RPMI8226 (cell line): ENCODE measurements around the gene HTR1D.

Experiments used
- DNase-seq: peaks from one replicate; pipeline ENCODE4 v3.0.0-alpha.2; 2015

The HTR1D gene

DNA sequence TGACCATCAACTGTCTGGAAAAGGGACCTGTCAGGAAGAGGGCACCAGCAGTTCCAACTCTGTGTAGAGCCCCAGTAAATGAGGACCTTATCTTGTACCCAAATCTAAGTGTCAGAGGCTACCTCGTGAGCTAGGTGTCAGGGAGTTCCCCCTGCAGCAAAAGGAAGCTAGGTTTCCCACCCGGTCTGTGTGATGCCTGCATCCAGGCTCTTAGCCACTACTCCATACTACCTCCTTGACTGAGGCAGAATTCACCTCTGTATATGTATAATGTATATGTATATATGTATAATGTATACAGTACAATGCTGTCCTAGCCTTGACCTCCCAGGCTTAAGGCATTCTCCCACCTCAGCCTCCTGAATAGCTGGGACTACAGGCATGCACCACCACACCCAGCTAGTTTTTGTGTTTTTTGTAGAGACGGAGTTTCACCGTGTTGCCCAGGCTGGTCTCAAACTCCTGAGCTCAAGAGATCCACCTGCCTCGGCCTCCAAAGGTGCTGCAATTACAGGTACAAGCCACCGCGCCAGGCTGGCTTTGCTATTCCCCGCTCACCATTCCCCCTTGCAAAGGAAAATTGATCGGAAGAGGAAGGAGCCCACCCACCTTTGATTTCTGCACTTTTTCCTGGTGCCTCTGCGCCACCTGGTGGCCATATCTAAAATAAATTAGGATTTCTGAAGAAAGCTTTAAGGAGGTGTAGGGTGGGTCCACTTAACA is 32.9 kb downstream of the HTR1D start:
- peak; percentile 58 for DNase-seq

- no peak for DNase-seq
Observed at GRCh38 chr1:23179862-23180261, 37.4 kb downstream of the HTR1D start.

GRCh38 chr1:23178950-23179349 is 38.4 kb downstream of the HTR1D start:
- peak; percentile 39 for DNase-seq

GRCh38 chr1:23178414-23178813 is 38.9 kb downstream of the HTR1D start:
- no peak for DNase-seq

DNA sequence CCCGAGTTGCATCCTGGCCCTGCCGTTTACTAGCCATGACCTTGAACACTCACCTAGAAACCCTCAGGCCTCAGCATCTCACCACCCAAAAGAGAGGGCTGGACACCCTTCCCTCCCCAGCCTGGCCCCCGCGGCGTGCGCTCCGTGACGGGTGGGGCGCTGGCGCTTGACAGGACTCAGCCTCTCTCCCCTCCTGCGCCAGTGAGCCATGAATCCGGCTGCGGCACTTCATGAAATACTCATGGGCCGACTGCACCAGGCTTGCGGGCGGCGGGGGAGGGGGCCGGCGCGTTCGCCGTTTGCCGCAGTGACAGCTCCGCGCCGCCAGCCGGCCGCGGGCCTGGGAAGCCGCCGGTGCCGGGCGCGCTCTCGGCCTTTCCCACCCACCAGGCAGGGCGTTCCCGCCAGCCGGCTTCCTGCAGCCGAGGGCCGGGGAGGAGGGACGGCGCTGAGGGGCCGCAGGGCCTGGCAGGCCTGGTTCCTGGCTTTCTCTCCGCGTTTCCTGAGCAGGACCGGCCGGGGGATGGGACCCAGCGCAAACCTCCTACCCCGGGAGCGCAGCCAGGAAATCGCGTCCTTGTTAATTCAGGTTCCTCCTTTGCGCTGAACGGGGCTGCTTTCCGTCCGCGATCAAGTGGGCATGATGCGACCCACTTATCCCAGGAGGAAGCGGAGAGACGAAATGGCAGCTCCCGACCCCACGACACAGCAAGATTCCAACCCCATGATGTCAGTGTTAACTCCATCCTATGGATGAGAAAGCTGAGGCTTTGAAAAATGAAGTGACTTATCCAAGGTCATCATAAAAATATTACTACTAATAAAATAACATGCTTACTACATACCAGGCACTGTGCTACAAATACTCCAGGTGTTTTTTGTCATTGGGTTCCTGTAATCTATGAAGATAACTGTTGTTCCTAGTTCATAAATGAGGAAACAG is 39.6 kb downstream of the HTR1D start:
- DNase-seq = peak; percentile 54

DNA sequence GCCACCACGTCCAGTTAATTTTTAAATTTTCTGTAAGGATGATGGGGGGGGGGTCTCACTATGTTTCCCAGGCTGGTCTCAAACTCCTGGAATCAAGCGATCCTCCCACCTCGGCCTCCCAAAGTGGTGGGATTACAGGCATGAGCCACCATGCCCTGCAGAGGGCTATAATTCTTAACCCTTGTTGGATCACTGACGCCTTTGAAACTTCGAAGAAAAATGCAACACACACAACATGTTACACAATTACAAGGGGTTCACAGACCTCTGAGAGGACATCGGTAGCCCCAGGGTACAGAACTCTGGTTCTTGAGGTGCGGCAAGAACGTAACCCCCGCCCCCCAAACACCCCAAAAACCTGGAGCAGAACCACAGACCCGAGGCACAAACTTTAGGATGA is 40.3 kb downstream of the HTR1D start:
- no peak for DNase-seq

DNA sequence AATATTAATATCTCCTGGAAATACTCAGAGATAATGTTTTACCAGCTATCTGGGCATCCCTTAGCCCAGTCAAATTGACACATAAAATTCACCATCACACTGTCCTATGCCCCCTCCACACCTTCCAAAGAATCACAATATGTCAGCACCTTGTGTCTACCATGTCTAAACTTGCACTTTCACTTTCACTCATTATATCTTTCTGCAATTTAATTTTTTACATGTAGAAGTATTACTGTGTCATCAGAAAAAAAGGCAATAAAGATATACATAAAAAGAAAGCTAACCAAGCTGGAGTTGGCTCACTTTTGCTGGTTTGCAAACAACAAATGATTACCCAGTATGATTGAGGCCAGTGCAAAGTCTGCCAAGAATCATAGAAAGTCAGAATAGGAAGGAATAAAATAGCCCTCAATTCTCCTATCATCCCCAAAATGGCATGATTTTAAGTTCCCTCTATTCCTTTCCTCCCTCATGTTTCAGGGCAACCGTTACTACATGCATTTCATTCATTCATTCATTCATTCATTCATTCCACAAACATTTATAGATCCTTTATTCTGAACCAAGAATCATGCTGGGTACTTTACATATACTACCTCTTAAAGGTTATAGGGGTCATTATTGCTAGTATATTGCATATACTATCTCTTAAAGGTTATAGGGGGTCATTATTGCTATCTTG is 42.7 kb downstream of the HTR1D start:
- DNase-seq = no peak

GRCh38 chr1:23171181-23171755 is 46.0 kb downstream of the HTR1D start:
- no peak for DNase-seq

DNA sequence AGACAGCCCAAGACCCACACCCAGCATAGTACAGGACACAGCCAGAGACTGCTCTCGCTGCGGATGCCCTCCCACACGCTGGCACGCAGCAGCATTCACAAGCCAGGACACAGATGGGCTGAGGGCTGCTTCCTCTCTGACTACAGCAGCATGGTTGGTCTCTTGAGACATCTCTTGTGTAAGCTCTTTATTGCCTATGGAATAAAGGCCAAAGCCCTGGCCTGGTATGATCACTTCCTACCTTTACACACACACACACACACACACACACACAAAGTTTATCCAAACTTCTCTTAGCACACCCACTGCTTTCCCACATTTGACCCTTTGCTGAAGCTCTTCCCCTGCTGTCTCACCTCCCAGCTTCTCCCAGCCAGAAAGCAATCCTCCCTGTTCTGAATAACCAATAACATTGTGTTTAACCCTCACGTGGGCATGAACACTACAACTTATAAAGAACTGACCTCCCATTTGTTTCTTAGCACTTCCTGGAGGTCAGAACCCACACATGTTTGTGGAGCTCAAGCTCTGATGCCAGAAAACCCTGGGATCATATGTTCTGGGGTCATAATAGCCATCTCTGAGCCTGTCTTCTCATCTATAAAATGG is 47.5 kb downstream of the HTR1D start:
- DNase-seq = no peak

GRCh38 chr1:23169195-23169575 is 48.1 kb downstream of the HTR1D start:
- no peak for DNase-seq

DNA sequence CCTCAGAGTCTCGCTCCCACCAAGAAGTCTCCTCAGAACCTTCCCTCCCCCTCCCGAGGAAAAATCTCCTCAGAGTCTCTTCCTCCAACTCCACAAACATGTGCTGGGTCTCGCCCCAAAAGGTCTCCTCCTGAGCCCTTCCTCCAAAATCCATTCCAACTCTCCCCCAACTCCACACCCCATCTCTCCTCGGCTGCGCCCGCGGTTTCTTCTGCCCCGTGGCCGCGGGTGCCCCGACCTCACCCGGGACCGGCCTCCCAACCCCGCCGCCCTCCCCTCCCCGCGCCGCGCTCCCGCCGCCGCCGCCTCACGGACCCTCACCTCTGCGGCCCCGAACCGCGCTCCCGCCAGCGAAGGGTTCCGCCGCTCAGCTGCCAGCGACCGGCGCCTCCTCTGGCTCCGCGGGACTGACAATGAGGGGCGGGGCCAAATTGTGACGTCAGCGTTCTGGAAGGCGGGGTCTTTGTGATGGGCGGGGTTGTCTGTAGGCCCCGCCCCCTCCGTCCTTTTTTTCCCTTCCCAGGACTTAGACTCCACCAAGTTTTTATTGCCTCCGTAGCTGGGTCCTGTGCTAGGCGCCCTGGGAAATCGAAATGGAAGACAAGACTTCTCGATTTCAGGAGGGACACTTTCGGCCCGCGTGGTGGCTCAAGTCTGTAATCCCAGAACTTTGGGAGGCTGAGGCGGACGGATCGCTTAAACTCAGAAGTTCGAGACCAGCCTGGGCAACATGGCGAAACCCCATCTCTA is 48.7 kb downstream of the HTR1D start, which contains the start of gene LUZP1:
Gene LUZP1 (minus strand): TSS at position 412 of the 750 bp plus-strand sequence.
- DNase-seq = peak; percentile 86

DNA sequence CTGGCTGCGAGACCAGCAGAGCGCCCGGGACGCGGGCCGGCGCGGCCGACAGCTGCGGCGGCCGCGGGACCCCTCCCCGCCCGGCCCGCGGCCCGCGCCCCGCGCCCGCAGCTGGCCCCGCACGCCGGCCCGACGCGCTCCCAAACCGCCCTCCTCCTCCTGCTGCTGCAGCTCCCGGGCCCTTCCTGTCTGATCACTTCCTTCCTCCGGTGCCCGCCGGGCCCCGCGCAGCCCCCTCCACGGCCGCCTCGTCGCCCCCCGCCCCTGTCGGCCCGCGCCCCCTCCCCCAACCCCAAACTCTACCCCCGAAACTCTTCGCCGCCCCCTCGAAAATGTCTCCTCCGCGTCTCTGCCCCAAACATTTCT is 49.2 kb downstream of the HTR1D start:
- peak; percentile 50 for DNase-seq

DNA sequence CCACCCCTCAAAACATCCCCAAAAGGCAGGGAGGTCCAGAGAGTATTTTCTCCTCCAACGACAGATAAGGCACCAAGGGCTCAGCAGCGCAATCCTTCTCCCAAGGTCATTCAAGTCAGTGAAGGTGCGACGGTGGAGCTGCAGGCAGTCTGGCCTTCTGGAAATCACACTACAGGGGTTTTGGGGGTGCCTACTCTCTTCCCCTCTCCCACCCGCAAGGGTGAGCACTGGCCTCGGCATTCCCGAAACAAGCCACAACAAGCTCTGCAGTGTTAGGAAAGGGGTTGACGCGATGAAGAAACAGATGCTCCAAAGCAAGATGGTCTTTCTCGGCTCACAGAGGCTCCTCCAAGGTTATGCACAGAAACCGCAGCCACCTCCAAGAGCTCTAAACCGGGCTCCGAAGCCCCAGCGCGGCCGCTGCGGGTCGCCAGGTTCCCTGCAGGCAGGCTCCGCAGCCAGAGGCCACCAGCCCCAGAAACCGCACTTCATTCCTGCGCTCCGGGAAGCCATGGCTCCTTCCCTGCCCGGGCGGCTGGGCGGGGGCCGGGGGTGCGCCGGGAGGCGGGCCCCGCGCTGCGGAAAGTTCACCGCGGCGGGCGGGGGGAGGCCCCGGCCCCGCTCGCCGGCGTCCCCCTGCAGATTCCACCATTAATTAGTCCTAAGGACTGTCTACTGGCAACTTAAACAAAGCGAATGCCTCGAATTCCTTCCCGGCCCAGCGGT is 49.8 kb downstream of the HTR1D start:
- peak; percentile 61 for DNase-seq

DNA sequence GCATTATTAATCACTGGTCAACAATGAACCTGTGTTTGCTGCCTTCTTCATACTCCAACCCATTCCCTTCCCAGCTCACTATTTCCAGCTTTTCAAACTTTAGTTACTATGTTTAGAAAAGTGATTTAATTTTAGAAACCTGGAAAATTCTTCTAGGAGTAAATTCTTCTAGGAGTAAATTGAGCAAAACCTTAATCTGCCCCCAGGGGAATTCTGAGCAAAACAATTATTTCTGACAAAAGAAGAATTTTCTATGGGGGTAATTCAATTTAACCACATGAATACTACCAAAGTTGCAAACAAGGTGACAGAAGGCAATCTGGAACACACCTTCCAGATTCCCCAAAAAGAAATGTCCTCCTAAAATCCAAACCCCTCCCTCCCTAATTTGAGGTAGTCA is 50.4 kb downstream of the HTR1D start:
- DNase-seq = no peak

DNA sequence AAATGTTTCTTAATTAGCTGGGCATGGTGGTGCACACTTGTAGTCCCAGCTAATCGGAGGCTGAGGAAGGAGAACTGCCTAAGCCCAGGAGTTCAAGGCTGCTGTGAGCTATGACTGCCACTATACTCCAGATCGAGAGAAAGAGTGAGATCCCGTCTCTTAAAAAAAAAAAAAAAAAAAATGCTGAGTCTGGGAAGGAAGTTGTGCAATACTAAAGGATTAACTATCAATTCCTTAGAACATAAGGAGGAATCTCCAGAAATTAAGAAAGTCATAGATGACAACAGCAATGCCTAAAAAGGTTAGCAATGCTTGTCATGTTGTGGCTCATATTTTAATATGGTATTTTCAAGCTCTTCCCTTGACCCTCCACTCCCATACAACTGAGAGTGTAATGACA is 53.9 kb downstream of the HTR1D start:
- no peak for DNase-seq

DNA sequence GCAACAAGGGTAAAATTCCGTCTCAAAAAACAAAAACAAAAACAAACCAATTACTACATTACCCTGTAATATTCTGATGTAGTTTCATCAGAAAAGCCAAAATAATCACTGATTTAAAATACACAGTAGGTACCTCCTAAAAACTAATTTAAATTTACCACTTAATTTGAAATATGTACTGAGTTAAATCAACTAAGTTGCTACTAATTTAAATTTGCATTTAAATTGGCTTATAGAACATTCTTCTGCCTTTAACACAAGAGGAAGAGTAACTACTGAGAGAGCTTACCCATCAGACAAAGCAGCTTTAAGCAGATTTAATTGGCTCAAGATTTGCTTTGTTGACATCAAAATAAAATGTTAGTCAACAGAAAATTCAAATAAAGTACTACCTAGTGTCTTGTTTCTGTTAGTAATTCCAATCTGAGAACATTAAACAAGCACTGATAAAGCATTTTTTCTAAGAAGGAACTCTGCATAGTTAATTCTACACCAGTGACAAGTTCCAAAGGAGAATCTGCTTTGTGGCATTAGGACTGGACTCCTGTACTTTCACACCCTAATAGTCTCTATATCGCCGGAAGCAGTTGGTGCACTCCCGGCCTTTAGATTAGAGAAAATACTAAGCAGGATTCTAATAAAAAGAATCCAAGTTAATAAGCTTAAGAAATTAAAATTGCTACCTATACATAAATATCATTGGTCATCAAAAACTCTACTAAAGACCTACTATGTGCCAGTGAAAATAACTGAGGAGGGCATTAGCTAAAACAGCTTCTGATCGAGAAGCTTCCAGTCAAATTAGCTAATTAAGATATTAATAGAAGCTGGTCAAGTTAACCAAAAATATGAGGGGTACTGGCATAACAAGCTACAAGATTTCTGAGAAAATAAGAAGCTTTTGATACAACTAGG is 57.1 kb downstream of the HTR1D start:
- no peak for DNase-seq

DNA sequence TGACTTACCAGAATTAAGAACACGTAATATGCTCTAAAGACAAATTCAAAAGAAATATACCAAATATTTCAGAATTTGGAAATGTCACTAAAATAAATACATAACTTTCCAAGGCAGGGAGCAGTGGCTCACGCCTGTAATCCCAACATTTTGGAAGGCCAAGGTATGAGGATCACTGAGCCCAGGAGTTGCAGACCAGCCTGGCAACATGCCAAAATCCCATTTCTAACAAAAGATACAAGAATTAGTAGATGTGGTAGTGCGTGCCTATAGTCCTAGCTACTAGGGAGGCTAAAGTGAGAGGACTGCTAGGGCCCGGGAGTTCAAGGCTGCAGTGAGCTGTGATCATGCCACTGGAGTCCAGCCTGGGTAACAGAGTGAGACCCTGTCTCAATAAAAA is 60.4 kb downstream of the HTR1D start:
- no peak for DNase-seq

DNA sequence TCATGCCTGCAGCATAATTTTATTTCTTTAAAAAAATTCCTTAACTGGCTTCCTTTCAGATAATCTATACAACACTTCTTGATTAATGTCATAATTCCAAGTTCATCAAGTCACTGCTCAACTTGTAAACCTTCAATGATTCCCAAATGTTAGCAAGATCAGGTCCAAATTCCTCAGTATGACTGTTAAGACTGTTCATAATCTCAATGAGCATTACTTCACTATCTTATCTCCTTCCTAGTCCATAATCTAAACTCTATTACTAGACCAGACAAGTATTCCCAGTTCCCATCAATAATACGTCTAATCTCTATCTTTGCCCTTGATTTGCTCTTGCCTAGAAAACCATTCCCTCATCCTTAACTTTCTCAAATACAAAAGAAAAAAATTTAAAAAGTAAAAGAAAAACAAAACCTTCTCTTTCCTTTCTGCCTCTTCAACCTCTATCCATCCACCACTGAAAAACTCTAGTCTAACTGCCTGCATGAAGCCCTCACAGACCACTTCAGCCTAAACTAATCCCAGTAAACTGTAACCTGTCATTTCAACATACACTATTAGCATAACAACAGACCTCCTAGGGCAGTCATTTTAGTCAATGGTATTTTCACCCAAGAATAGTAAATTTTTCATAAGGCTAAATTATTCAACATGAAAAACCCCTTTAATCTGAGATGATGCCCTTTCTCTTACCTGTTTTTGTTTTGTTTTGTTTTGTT is 64.2 kb downstream of the HTR1D start:
- no peak for DNase-seq

- DNase-seq = no peak
Observed at GRCh38 chr1:23150742-23151141, 66.6 kb downstream of the HTR1D start.
